HepG2 (cell line): ENCODE data around the gene TRDN.

Experiments
- KLF16 ChIP-seq, 2 experiments: sonication (generic) in 1 of 2; formaldehyde crosslinking in 1 of 2; IDR thresholded peaks; 2 replicates each; pipeline versions ENCODE4 v1.6.1 to v1.8.0; 2016 to 2023; ENCODE audit warnings: missing genetic modification reagents in 2 of 2, missing compliant biosample characterization in 1 of 2
- MBNL3 ChIP-seq: fragments of 250-450 bp; sonication (Bioruptor Pico); conservative IDR thresholded peaks from 2 replicates; pipeline ENCODE4 v1.8.0; 2022; ENCODE audit warnings: mild to moderate bottlenecking, inconsistent platforms
- PBX3 ChIP-seq: sonication (generic); formaldehyde crosslinking; IDR thresholded peaks from 2 replicates; pipeline ENCODE4 v1.8.1; 2023; ENCODE audit warnings: missing genetic modification reagents, inconsistent platforms, borderline replicate concordance
- ZNF609 ChIP-seq: sonication (generic); formaldehyde crosslinking; IDR thresholded peaks from 2 replicates; pipeline ENCODE4 v1.4.0; 2020; ENCODE audit warnings: mild to moderate bottlenecking, missing genetic modification reagents, borderline replicate concordance
- ZSCAN9 ChIP-seq: IDR thresholded peaks from 2 replicates; pipeline ENCODE4 v1.6.1; 2016; ENCODE audit warnings: borderline replicate concordance

DNA sequence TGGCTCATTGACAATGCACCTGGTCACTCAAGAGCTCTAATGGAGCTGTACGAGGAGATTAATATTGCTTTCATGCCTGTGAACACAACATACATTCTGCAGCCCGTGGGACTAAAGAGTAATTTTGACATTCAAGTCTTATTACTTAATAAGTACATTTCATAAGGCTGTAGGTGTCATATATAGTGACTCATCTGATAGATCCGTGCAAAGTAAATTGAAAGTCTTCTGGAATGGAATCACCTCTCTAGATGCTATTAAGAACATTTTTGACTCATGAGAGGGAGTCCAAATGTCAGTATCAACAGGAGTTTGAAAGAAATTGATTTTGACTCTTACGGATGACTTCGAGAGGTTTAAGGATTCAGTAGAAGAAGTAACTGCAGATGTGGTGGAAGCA lies 372.8 kb downstream of the TRDN start:
- no peak for TF ChIP-seq PBX3 (CRISPR knock-in tag)
- no peak for TF ChIP-seq ZNF609 (CRISPR knock-in tag)
- no peak for TF ChIP-seq ZSCAN9 (CRISPR knock-in tag)
- TF ChIP-seq KLF16 (CRISPR knock-in tag; IDR thresholded peaks at IDR 0.05): no peak
- TF ChIP-seq MBNL3: no peak
